ENCODE measurements around the gene DLG1.

DNA sequence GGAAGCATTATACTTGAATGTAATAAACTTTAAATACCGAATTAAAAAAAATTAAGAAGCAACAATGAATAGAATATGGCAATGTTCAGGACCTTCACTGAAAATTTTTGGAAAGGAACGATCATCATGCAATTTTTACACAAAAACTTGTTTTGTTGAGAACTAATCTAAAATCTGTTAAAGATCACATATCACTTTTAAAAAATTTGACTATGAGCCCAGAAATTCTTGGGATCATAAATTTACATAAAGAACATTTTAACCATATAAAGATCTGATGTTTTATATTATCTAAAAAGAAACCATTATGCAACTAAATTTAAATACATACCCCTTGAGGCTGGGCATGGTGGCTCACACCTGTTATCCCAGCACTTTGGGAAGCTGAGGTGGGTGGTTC lies 192.6 kb downstream of the DLG1 start:
- no peak for TF ChIP-seq CTCF (conservative IDR thresholded peaks at IDR 0.05; ENCODE audit: low read depth, low read length)
- TF ChIP-seq EZH2 (IDR thresholded peaks at IDR 0.05; ENCODE audit: borderline replicate concordance, low read depth, low read length, poor library complexity, severe bottlenecking): no peak
